HG02884 (cell line): ENCODE measurements around the gene RBBP4.
"Not testable (repeated sequence)": the region's sequence is repeated elsewhere in the genome, so short reads cannot be mapped to it uniquely, and the experiment has no call there.

Experiments used
- ATAC-seq: cut with Tn5 transposase; IDR thresholded peaks from one replicate; pipeline ENCODE4 v1.9.1; 2021; ENCODE audit warnings: mild to moderate bottlenecking, moderate library complexity; ENCODE audit not compliant: unreplicated experiment

RBBP4 gene

DNA sequence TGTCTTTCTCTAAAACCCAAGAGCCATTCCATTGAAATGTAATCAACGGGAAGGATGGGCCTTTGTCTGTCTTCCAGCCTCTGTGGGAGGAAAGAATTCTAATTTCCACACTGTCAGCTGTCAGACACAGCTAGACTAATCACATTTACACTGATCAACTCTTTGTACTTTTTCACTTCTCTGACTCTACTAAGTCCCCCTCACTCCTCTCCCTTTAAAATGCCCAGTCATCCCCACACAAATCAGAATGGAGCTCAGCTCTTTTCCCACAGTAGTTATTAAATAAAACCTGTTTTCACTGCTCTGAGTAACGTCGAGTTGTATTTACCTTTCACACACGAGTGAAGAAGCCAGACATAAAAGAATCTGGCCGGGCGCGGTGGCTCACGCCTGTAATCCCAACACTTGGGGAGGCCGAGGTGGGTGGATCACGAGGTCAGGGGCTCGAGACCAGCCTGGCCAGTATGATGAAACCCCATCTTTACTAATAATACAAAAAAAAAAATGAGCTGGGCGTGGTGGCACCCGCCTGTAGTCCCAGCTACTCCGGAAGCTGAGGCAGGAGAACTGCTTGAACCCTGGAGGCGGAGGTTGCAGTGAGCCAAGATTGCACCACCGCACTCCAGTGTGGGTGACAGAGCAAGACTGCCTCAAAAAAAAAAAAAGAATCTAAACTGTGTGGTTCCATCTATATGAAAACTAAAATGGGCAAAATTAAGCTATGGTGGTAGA lies 13.9 kb upstream of the RBBP4 start:
- no peak for ATAC-seq

GRCh38 chr1:32639489-32640075 lies 11.4 kb upstream of the RBBP4 start:
- no peak for ATAC-seq

GRCh38 chr1:32642292-32642827 lies 8.6 kb upstream of the RBBP4 start:
- not testable (repeated sequence) for ATAC-seq

DNA sequence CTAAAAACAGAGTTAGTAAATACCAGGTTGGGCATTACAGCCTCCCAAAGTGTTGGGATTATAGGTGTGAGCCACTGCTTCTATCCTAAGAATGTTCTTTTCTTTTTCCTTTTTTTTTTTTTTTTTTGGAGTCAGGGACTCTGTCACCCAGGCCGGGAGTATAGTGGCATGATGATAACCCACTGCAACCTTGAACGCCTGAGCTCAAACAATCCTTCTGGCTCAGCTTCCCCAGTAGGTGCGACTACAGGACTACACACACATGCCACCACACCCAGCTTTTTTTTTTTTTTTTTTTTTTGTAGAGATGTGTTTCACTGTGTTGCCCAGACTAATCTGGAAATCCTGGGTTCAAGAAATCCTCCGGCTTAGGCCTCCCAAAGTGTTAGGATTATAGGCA lies 6.6 kb upstream of the RBBP4 start:
- ATAC-seq = no peak

DNA sequence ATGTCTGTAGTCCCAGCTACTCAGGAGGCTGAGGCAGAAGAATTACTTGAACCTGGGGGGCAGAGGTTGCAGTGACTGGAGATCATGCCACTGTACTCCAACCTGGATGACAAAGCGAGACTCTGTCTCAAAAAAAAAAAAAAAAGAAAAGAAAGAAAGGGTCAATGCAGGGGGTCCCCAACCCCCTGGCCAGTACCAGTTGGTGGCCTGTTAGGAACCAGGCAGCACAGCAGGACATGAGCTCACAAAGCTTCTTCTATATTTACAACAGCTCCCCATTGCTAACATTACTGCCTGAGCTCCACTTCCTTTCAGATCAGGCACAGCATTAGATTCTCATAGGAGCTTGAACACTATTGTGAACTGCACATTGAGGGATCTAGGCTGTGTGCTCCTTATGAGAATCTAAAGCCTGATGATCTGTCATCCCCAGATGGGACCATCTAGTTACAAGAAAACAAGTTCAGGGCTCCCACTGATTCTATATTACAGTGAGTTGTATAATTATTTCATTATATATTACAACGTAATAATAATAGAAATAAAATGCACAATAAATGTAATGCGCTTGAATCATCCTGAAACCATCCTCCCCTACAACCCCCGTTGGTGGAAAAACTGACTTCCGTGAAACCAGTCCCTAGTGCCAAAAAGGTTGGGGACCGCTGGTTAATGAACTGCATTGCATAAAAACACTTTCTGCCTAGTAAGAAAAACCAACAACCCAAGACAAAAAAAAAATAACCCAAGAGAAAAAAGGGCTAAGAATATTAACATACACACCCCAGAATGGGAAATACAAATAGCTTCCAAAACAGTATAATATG lies 3.5 kb upstream of the RBBP4 start:
- ATAC-seq = no peak

DNA sequence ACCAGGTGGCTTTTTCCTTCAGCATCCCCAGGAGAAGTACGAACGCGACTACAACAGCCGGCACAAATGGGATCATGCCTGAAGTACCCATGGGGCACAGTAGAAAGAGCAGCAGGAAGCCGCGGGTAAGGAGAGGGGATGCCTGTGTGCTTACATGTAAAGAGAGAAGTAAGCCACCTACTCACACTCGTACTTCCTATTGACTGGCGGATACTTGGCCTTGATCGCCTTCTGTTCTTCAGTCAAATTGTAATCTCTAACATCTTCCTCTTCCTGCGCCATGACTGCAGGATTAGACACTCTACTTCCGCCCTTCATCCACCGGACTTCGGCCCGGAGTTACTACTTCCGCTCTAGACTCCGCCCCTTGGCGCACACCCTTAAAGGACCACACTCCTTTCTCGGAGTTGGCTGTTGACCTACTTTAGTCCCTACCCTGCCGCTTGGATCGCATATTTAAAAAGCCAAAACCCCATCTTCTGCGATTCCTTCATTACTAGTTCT lies 708 bp upstream of the RBBP4 start, which contains the start of gene ZBTB8OS:
Gene ZBTB8OS, minus strand, starts transcription at position 303 of the 504 bp plus-strand sequence. Its CDS starts 21 bp downstream, at position 282.
- ATAC-seq = peak; percentile 59

DNA sequence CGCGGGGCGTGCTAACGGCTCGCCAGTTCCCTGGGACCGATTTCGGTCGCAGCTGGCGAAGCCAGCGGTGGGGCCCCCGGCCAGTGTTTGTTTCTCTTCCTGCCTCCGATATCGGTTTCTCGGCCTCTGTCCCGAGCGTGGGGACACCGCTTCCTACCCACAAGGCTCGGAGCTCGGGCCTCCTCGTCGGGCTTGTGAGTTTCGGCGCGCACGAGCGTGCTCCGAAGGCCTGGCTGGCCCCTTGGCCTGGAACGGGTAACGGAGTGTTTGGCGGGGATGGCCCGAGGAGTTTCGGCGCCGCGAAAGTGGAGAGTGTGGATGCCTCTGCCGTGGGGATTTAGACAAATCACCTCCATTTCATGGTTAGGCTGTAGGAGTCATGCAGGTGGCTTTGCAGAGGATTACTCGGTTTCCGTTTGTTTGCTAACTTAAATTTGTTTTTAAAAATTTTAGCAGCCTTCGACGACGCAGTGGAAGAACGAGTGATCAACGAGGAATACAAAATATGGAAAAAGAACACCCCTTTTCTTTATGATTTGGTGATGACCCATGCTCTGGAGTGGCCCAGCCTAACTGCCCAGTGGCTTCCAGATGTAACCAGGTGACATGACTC lies 559 bp downstream of the RBBP4 start:
- no peak for ATAC-seq

DNA sequence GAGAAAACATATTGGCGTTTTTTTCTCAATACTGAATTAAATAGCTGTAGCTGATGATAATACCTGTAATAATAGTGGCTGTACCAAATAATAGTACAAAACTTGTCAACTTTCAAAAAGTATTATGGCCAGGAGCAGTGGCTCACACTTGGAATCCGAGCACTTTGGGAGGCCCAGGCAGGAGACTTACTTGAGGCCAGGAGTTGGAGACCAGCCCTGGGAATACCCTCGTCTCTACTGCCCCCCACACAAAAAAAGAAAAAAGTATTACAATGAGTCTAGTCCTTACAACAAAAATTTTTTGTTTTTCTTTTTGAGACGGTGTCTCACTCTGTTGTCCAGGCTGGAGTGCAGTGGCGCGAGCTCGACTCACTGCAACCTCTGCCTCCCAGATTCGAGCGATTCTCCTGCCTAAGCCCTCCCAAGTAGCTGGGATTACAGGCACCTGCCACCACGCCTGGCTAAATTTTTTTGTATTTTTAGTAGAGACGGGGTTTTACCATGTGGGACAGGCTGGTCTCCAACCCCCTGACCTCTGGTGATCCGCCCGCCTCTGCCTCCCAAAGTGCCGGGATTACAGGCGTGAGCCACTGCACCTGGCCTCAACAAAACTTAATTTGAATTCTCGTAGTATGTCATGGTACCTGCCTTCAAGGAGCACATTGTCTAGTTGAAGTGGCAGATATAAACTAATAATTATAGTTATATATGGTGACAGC lies 1.4 kb downstream of the RBBP4 start:
- no peak for ATAC-seq

DNA sequence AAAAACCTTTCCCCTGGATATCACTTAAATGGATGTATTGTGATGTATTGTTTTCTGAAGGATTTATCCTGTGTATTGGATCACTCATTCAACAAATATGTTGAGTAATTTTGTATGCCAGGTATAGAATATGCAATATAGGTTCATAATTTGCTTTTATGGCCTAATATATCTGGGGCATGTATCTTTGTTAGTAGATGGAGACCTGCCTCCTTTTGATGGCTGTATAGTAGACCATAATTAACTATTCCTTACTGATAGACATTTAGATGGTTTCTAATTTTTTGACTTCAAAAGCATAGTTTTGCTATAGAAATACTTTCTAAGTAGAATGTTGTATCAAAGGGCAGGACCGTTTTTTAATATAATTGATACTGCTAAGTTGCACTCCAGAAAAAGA lies 8.6 kb downstream of the RBBP4 start:
- ATAC-seq = no peak

DNA sequence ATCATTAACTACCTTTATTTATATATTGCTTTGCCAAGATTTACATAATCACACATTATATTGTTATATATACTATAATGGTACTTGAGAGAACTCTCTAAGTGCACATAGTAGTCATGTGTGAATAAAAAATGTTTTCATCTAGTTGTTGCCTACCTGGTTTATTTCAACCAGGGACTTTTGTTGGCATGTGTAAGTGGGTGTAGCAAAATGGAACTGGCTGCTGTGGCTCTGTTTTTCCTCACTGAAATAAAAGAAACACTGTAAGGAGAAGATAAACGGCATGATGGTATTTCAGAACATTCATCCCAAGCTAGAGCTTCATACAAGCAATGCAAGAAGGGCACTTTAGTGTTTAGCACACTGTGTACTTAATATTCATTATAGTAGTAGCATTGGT lies 14.9 kb downstream of the RBBP4 start:
- no peak for ATAC-seq

DNA sequence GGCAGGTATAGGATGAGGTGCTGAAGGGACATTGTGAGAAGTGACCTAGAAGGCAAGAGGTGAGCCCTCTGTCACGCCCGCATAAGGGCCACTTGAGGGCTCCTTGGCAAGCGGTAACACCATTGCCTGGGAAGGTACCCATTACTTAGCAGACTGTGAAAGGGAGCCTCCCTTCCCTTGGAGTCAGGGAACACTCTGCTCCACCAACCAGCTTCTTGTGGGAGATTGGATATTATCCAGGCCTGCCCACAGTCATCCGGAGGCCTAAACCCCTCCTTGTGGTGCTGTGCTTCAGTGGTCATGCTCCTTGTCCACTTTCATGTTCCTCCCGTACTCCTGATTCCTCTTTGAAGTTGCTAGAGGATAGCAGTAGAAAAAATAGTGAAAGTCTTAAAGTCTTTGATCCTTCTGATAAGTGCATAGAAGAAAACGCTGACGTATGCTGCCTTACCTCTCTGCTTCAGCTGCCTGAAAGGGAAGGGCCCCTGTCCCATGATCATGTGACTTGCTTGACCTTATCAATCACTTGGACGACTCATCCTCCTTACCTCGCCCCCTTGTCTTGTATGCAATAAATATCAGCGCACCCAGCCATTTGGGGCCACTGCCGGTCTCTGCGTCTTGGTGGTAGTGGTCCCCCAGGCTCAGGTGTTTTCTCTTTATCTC lies 16.0 kb downstream of the RBBP4 start:
- no peak for ATAC-seq

DNA sequence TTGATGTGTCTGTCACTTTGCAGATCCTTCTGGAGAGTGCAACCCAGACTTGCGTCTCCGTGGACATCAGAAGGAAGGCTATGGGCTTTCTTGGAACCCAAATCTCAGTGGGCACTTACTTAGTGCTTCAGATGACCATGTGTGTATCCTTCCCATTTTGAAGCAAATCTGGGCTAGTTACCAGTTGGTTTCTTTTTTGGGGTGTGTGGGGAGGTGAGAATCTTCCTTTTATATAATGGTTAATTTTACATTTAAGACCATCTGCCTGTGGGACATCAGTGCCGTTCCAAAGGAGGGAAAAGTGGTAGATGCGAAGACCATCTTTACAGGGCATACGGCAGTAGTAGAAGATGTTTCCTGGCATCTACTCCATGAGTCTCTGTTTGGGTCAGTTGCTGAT lies 17.7 kb downstream of the RBBP4 start:
- ATAC-seq = not testable (repeated sequence)

- no peak for ATAC-seq
Measured at GRCh38 chr1:32676945-32677344, 25.9 kb downstream of the RBBP4 start.

DNA sequence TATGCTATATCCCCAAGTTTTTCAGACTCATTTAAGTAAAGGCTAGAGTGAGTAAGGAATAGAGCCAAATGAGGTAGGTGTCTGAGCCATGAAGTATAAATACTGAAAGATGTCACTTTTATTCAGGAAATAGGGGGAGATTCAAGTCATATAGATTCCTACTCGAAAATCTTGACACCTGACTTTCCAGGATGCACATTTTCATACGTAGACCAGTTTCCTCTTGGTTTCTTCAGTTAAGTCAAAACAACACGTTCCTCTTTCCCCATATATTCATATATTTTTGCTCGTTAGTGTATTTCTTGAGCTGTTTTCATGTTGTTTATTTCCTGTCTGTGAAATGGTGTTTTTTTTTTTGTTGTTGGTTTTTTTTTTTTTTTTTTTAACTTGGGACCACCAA lies 29.0 kb downstream of the RBBP4 start:
- not testable (repeated sequence) for ATAC-seq

DNA sequence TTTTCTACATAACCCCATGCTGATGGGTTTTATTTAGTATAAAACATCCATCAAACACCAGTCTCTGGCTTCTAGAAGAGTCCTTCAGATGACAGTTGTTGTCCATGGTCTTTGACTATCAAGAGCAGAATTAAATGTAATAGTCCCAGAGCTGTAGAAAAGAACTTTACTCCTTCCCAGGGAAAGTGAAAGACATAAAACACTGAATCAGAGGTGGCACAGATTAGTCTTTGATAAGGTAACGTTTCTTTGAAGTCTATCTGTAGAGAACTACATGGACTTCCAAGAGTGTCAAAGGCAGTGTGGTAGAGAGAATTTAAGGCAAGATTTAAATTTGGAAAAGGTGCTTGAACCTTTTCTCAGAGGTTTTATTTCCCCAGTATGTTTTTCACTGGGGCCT lies 29.6 kb downstream of the RBBP4 start:
- ATAC-seq = no peak

DNA sequence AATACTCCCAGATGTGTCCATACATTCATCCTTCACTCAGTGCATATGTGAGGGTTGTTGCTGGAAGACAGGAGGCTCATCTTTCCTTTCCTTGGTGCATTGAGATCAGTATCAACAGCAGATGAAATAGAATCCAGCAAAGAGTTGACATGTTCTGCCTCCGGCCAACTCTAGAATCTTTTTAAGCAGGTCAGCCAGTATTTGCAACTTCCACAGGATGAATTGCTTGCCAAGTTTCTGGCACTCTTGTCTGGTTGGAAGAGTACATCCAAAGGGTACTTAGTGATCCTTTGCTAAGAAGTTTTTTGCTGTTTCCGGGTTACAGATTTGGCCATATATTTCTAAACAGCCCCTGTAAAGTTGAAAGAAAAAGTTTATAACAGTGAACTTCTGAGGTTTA lies 30.5 kb downstream of the RBBP4 start:
- ATAC-seq = no peak

- ATAC-seq = no peak
Measured at GRCh38 chr1:32681999-32682398, 31.0 kb downstream of the RBBP4 start.

DNA sequence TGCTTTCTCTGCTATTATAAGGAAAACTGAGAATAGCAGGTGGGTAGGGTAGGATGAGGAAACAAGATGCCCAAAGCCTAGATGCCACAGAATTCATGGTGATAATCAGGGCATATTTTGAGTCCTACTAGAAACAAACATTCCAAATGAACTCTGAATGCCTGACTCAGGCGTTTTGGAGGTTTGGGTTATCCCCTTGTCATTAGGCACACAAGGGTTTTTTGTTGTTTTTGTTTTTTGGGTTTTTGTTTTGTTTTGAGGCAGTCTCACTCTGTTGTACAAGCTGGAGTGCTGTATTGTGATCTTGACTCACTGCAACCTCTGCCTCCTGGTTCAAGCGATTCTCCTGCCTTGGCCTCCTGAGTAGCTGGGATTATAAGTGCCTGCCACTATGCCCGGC lies 32.4 kb downstream of the RBBP4 start:
- no peak for ATAC-seq

DNA sequence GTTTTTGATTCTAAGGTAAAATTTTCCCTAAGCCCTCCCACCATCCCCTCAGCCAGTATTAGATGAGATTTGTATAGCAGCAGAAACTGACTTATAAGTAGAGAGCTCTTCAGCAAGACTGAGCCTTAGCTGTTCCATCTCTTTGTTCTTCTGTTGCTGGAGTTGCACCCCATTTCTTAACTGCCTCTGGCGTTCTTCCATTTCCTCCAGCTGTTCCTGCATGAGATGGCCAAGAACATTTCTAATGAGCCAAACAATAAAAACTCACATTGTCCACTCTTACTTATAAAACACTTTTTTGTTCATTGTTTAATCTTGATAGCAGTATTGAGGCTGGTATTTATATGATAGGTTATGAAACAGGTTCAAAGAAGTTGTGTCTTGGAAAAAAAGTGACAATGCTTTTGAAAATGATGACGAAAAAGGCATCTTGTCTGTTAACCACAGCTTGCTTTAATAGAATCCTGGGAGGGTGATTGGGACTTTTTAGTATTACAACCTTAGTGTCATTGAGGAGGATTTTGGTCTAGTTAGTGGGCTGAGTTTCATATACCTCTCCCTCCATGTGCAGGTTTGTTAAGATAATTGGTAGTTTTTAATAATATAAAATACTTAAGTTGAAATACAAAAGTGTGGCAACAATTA lies 33.3 kb downstream of the RBBP4 start:
- ATAC-seq = no peak
